GM12872 (cell line): ENCODE measurements around the gene SH3RF1.

ENCODE experiments used
- TF ChIP-seq, protein P1 (sequence below): IDR thresholded peaks from 3 replicates; pipeline ENCODE4 v1.5.1; 2011; ENCODE audit warnings: low read depth, mild to moderate bottlenecking, low read length, moderate library complexity; ENCODE audit not compliant: insufficient read depth

Gene SH3RF1

DNA sequence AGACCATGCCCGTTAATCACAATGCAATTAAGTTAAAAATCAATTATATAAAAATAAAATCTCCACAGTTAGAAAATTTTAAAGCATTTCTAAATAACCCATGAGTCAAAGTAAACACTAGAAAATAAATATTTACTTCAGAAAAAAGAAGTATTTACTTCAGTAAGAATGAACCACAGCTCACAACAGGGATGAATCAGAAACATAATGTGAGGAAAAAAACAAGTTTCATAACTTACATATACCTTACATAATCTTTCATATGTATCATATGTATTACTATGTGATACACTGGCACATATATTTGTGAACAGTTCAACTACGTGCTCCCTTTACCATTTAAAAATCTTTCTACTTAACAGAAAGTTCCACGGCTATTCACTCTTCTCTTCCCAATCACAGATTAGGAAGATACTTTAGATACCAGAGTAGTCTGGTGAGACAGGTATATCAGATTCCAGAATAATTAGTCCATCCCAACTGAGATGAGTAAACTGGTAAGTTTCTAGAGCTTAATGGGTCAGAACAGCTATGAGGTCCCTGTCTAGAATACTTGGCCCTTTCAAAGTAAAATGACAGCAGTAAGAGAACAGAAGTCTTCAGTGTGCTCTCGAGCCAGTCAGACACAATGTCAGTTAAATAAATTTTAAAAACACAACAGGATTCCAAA lies 70.3 kb downstream of the SH3RF1 start:
- TF ChIP-seq, protein P1, sequence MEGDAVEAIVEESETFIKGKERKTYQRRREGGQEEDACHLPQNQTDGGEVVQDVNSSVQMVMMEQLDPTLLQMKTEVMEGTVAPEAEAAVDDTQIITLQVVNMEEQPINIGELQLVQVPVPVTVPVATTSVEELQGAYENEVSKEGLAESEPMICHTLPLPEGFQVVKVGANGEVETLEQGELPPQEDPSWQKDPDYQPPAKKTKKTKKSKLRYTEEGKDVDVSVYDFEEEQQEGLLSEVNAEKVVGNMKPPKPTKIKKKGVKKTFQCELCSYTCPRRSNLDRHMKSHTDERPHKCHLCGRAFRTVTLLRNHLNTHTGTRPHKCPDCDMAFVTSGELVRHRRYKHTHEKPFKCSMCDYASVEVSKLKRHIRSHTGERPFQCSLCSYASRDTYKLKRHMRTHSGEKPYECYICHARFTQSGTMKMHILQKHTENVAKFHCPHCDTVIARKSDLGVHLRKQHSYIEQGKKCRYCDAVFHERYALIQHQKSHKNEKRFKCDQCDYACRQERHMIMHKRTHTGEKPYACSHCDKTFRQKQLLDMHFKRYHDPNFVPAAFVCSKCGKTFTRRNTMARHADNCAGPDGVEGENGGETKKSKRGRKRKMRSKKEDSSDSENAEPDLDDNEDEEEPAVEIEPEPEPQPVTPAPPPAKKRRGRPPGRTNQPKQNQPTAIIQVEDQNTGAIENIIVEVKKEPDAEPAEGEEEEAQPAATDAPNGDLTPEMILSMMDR, result no peak

DNA sequence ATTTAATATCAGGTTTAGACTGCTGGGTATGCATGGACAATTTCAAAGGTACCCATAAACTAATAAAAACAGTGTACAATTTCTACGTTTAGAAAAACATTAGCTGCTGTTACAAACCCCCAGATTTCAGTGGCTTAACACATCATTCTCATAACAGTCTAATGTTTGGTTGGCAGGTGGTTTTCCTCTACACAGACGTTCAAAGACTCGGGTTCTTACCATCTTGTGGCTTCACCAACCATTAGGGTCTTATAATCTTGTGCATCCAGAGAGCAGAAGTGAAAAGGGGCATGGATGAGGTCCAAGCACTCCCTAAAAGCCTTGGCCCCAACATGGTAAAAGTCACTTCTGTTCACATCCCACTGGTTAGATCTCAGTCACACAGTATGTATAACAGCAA lies 71.6 kb downstream of the SH3RF1 start:
- TF ChIP-seq, protein P1, result no peak

DNA sequence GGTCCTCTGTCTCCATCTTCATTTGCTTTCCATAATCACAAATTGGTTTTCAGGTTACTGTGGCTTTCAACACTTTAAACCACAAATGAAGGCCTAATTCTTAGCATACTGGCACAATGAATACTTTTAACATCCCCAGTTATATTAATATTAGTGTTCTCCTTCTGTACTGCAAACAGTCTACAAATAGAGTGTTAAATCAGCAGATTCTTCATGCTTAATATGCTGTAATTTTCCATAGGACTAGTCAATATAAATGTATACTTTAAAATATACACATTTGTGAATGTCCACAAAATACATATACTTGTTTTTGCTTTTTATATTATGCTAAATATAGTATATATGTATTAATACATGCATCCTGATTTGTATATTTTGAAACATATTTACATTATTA lies 72.6 kb downstream of the SH3RF1 start:
- TF ChIP-seq, protein P1, result no peak

DNA sequence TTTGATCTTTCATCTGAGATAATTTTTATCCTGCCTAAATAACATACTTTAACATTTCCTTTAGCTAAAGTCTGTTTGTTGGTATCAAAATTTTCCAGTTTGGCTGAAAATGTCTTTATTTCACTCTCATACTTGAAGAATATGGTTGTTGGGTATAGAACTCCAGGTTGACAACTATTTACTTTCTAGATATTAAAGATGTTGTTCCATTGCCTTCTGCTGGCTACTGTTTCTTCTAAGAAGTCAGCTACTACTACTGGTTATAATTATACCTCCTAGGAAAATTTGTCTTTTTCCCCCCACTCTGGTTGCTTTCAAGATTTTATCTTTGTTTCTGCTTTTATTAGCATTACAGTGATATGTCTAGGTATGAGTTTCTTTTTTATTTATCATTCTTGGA lies 75.7 kb downstream of the SH3RF1 start:
- TF ChIP-seq, protein P1, result no peak

DNA sequence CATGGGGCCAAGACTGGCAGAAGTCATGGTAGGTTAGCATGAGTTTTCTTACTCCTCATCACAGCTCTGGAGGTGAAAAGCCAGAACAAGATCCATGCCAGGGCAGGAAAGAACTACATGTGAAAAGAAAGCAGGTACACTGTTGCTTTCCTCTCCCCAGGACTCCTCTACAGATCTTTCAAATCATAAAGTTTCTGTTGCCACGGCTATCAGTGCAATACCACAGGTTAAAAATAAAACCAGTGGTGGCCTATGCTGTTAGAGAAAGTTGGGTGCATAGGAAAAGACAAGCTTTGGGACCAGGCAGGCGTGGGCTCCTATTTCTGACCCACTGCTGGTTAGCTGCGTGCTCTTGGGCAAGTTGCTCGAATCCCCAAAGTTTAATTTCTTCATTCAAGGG lies 81.4 kb downstream of the SH3RF1 start:
- TF ChIP-seq, protein P1, result no peak

DNA sequence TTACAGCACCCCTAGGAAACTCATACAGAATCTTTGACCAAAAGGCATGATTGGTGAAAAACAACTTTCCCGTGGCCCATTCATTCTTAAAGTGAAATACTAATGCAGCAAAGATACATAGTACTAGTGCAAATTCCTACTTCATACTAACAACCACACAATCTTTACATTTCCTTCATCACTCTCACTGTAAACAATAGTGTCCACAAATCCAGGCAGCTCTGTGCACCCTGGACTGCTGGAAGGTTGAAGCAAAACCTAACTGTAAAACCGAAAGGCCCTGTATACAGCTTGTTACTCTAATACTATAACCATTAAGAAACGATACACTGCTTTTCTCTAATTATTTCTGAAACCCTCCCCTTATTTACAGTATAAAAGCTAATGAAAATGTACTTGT lies 82.6 kb downstream of the SH3RF1 start:
- TF ChIP-seq, protein P1, result no peak

DNA sequence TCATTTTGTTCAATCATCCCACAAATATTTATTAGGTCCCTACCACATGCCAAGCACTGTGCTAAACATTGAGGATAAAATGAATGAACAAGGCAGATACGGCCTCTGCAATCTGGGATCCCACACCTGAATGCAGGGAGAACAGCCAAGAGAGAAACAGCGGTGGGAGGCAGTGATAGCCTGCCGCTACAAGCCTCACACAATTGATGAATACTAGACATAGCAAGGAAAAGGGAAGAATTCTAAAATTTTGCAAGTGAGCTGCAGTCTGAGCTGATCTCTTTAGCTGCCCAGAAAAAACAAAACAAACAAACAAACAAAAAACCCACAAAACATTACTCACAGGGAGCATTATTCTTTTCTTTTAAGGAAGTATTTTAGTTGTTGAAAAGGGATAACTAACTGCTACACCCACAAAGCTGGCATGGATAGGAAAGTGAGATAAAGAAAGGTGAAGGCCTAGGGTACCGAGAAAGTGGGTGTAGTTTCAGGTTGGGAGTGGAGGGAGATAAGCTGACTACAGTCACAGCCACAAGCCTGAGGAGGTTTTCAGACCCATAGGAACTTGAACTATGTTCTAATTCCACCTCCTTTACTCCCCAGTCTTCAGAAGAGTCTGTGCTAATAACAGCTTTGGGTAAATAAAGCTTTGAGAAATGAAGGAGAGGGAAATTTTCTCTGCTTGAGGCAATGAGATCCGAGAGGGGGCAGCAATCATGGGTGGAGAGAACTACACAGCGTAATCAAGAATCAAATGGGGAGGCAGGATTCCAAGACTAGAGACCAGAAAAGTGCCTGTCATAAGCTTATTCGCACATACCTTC lies 85.4 kb downstream of the SH3RF1 start:
- TF ChIP-seq, protein P1, result no peak
